Epithelial cell of proximal tubule (primary cell): ENCODE data around the gene RHOXF1. TPM values are rescaled to one million over a fixed set of nuclear protein-coding genes. Genes with fewer than 3 reads are reported as not detected.
"Not testable (repeated sequence)": the region's sequence is repeated elsewhere in the genome, so short reads cannot be mapped to it uniquely, and the experiment has no call there.

Experiments
- DNase-seq: peaks from one replicate; pipeline ENCODE4 v3.0.0-alpha.2; 2011; ENCODE audit warnings: low read depth
- H3K4me3 ChIP-seq: 2 replicates; pipeline ENCODE4 v1.5.1; 2011; ENCODE audit warnings: low read depth, mild to moderate bottlenecking, low read length
- CTCF ChIP-seq: conservative IDR thresholded peaks from 2 replicates; pipeline ENCODE4 v1.5.1; 2012; ENCODE audit warnings: low read depth, mild to moderate bottlenecking, low read length
- total RNA-seq: library from RNA; depleted of rRNA; stranded (reverse); fragments of >200 nt; gene quantifications from 2 replicates; pipeline ENCODE4 v1.2.3, GENCODE V29; 2015

The RHOXF1 gene
- total RNA-seq, 1 donor from 2014 or later, result not detected

GRCh38 chrX:120111611-120112010 lies 4.1 kb downstream of the RHOXF1 start:
- no peak for TF ChIP-seq CTCF
- H3K4me3 ChIP-seq, result no peak overlapping the region
- DNase-seq, result no peak

GRCh38 chrX:120109378-120109777 lies 6.3 kb downstream of the RHOXF1 start:
- no peak for DNase-seq
- no peak for TF ChIP-seq CTCF
- H3K4me3 ChIP-seq, result no peak overlapping the region

GRCh38 chrX:120104707-120105106 lies 11.0 kb downstream of the RHOXF1 start:
- DNase-seq, H3K4me3 ChIP-seq: not testable (repeated sequence)

- DNase-seq, H3K4me3 ChIP-seq: not testable (repeated sequence)
Measured at GRCh38 chrX:120101057-120101456, 14.7 kb downstream of the RHOXF1 start.

GRCh38 chrX:120090208-120090607 lies 25.5 kb downstream of the RHOXF1 start:
- DNase-seq, result no peak
- TF ChIP-seq CTCF, result peak; percentile 12
- H3K4me3 ChIP-seq, result no peak overlapping the region

GRCh38 chrX:120087289-120088017 lies 28.3 kb downstream of the RHOXF1 start:
- DNase-seq, result no peak
- H3K4me3 ChIP-seq, result no peak overlapping the region
- no peak for TF ChIP-seq CTCF

GRCh38 chrX:120085553-120086185 lies 30.0 kb downstream of the RHOXF1 start:
- not testable (repeated sequence) for DNase-seq, H3K4me3 ChIP-seq

GRCh38 chrX:120077590-120077989 lies 38.1 kb downstream of the RHOXF1 start, which contains the start of gene RHOXF2B:
Gene RHOXF2B, minus strand, starts transcription at chrX:120077690. Its CDS starts 138 bp downstream, at chrX:120077552.
- DNase-seq, H3K4me3 ChIP-seq: not testable (repeated sequence)

GRCh38 chrX:120066169-120066568 lies 49.5 kb downstream of the RHOXF1 start:
- not testable (repeated sequence) for DNase-seq, H3K4me3 ChIP-seq

Other genes with a start within 250 kb of the RHOXF1 start
- gene RNF113A, start 244.2 kb downstream of the RHOXF1 start, total RNA-seq, result 7.5 and 15.6 TPM in 2 replicates
- gene NDUFA1, start 244.1 kb downstream of the RHOXF1 start, total RNA-seq, result 57.0 and 110 TPM in 2 replicates
- not detected in 2 replicates for gene AKAP14, start 220.0 kb downstream of the RHOXF1 start, total RNA-seq
- gene NKAP, start 172.2 kb downstream of the RHOXF1 start, total RNA-seq, result 3.2 and 5.0 TPM in 2 replicates
- not detected in 2 replicates for gene RHOXF2B, start 38.2 kb downstream of the RHOXF1 start, total RNA-seq
- gene RHOXF2, start 42.7 kb upstream of the RHOXF1 start, total RNA-seq, result not detected in 2 replicates
- gene ZBTB33, start 134.9 kb upstream of the RHOXF1 start, total RNA-seq, result 9.4 and 12.9 TPM in 2 replicates
- 0.14 and 0.40 TPM in 2 replicates for gene TMEM255A, start 195.5 kb upstream of the RHOXF1 start, total RNA-seq
- gene ATP1B4, start 246.2 kb upstream of the RHOXF1 start, total RNA-seq, result not detected in 2 replicates